AML-193 (cell line): ENCODE results near the gene NEDD4.
"Not testable (repeated sequence)": the region's sequence is repeated elsewhere in the genome, so short reads cannot be mapped to it uniquely, and the experiment has no call there.

Source experiments
- DNase-seq, 2 experiments: peaks; one replicate each; lab custom pipeline; 2025; lab: John Stamatoyannopoulos, UW

Gene NEDD4

DNA sequence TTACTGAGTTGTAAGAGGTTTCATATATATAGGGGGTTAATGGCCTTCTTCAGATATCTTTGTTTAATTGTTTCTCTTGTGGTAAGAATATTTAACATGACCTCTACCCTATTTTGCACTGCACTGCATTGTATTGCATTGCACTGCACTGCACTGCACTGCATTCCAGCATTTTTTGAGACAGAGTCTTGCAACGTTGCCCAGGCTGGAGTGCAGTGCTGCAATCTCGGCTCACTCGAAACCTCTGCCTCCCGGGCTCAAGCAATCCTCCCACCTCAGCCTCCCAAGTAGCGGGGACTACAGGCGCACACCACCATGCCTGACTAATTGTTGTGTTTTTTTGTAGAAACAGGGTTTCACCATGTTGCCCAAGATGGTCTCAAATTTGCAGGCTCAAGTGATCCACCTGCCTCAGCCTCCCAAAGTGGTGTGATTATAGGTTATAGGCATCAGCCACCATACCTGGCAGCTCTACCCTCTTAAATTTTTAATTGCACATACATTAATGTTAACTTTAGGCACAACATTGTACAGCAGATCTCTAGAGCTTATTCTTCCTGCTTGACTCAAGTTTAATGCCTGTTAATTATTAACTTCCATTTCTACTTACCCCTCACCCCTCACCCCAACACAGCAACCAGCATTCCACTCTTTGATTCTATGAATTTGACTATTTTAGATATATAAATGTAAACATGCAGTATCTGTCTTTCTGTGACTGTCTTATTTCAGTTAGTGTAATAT is 38.4 kb downstream of the NEDD4 start:
- no peak for DNase-seq

DNA sequence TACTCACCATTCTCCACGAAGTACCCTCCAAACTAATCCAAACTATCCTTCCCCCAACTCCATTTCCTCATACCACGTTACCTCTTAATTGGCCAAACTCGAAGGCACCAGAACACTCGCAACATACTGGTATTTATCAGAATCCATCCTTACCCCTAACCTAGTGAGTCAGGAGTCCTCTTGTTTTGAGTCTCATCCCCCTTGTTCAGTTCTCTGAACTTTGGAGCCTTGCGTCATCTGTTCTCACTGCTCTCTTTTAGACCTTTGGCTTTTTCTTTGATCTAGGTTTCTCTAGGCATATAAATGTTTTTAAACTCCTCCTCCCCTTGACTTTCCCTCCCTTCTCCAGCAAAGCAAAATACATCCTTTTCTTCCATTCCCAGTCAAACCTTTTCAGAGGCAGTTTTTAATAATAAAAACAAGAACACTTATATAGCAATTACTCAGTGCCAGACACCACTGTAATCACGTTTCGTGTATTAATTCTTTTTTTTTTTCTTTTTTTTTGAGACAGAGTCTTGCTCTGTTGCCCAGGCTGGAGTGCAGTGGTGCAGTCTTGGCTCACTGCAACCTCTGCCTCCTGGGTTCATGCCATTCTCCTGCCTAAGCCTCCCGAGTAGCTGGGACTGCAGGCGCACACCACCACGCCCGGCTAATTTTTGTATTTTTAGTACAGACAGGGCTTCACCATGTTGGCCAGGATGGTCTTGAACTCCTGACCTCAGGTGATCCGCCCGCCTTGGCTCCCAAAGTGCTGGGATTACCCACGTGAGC is 40.7 kb downstream of the NEDD4 start:
- not testable (repeated sequence) for DNase-seq

DNA sequence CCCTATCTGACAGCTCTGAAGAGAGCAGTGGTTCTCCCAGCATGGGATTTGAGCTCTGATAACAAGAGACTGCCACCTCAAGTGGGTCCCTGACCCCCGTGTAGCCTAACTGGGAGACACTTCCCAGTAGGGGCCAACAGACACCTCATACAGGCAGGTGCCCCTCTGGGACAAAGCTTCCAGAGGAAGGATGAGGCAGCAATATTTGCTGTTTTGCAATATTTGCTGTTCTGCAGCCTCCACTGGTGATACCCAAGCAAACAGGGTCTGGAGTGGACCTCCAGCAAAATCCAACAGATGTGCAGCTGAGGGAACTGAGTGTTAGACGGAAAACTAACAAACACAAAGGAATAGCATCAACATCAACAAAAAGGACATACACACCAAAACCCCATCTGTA is 48.8 kb downstream of the NEDD4 start:
- not testable (repeated sequence) for DNase-seq

DNA sequence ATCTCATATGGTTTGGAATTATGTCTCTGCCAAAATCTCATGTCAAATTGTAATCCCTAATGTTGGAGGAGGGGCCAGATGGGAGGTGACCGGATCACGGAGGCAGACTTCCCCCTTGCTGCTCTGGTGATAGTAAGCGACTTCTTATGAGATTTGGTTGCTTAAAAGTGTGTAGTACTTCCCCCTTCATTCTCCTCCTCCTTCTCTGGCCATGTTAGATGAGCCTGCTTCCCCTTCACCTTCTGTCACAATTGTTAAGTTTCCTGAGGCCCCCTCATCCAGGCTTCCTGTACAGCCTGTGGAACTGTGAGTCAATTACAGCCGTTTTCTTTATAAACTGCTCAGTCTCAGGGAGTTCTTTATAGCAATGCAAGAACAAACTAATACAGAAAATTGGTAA is 51.1 kb downstream of the NEDD4 start:
- DNase-seq: peak; percentile 90 to 94

DNA sequence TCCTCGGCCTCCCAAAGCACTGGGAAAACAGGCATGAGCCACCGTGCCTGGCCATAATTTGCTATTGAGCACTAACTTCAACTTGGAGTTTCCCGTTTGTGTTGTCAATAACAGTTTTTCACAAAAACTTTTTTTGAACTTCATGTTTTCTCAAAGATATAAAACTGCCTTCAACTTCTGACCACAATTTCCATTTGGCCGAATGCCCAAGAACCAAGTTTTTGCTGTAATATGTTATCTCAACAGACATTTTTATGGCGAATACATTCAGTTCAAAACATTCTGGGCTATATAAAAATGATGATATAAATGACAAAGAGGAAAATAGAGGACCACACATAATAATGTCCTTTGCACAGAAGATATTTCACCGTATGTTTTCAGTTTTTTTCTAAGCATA is 56.4 kb downstream of the NEDD4 start:
- peak; percentile 36 for DNase-seq

DNA sequence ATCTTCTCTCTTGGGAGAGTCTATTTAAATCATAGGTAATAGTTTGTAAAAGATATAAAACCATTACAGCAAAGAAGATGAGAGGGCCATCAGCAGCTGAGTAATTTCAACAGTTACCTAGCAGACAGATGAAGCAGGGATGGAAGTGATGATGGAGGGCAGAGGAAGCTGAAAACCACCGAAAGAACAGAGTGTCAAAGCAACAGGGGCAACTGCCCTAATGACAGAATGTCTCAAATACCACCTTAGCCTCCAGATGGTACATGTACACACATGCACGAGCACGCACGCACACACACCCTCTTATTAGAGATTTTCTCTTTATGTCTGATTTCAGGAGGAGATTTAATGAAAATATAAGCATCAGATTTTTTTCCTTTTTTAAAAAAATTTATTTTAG is 64.5 kb downstream of the NEDD4 start:
- no peak for DNase-seq

DNA sequence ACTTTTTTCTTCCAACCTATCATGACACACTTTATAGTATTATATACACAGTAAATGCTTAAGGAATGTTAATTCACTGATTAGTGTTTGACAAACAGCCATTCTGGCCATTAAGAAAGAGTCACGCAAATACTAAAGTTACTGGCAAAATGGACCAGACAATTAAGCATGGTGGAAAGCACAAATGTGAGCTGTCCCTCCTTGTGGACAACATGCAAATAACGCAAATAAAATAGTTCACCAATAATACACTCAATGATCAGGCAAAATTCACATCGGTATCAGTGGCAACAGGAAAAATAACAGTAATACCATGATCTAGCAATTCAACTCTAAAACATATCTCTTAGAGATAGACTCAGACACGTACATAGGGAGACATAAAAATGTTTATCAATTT is 71.7 kb downstream of the NEDD4 start:
- no peak for DNase-seq

DNA sequence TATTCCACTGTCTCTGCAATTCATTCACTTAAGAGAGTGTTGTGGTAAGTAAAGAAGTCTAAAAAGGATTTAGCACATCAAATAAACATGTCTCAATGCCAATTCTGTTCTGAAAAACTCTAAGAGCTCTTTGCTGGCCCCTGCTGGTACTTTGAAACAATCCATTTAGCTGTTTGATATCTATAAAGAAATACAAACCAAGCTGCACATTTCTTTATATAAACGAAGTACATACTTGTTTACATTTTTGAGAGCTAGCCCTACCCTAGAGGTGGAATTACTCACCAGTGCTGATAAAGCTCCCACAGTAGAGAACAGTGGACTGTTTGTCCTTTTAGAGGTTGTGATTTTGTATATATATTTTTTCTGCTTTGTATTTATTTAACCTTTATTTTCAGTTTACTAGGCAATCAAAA is 75.5 kb downstream of the NEDD4 start:
- DNase-seq: peak; percentile 63 to 68

DNA sequence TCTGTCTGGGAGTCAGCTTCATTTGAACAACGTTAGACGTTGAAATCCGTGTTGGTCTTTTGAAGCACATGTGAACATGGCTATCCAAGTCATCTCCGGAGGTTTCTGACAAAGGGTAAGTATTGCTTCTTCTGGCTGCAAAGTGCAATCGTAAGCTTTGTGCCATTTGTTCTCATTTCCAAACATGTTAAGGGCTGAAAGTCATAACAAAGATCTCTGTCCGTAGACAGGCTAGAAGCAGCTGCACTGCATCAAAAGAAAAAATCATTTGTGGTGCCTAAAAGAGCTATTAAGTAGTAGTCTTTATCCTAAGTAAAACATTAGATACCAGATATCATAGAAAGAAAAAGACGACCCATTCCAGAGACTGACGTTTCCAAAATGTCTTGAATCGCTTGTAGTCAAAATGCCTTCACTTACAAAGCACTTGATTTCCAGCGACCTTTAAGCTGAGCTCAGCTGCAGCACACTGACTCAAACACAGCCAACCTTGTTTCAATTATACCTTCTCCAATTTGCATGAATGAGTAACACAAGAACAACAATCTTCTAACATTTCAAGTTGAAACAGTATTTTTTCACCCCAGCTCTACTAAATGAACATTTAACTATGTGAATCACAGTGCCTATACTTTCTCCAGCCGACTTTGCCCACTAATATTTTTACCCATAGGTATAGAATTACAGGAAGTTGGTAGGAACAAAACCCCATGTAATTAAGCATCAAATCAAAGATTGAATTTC is 76.6 kb downstream of the NEDD4 start:
- no peak for DNase-seq

DNA sequence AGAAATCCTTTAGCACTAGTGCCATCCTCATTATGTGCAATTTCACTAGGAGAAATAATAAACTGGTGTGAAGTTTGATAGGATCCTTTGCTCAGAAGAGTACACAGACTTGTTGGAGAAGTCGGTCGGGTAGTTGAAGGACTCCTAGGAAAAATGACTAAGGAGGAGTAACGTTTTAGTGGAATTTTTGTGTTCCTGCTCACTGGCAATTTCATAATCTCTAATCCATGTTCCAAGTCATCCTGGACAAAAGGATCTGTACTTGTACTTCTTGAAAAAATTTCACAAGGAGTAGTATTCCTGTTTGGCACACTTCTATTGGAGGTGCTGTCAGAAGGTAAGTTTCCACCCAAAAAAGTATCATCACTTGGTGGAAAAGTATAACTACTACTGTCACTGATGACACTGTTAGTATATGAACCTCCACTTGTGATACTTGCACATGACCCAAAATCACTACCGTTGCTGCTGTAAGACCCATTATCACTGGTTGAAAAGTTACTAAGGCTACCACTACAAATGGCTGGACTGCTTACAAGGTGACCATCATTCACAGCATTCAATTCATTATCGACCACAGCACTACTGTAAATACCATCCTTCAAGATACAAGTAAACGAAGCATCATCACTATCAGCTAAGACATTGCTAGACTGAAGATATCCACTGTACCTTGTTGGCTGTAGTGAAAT is 77.4 kb downstream of the NEDD4 start:
- no peak for DNase-seq

DNA sequence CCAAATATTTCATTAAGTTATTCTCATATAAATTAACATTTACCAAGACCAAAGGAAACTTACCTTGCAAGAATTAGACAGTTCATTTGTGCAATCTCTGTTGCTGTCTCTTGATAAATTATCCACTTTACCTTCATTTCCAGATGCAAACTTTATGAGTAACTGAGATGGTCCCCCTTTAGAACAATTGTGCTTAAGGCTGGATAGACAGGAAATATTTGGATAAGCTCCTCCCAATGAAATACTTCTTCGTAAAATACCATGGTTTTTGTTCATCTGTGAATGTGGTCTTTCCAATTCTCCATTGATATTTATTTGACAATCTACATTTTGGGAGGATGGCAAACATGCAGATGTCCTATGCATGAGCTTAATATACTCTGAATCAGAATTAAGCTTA is 78.2 kb downstream of the NEDD4 start:
- DNase-seq: no peak

DNA sequence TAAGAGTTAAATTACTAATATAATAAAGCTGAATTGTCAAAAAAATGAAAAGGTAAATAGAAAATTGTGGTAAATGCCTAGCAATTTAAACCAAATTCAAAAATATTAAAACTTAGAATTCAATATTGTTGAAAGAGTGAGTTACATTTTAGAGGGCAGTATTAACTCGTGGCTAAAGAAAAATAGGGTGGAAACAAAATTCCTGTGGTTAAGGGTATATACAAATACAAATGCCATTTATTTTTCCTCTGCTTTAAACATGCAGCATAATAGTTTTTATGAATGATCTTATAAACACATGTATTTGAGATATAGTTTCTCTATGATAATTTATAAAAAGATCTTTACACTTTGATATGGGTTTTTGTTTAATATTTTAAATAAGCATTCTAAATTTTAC is 79.0 kb downstream of the NEDD4 start:
- DNase-seq: no peak

DNA sequence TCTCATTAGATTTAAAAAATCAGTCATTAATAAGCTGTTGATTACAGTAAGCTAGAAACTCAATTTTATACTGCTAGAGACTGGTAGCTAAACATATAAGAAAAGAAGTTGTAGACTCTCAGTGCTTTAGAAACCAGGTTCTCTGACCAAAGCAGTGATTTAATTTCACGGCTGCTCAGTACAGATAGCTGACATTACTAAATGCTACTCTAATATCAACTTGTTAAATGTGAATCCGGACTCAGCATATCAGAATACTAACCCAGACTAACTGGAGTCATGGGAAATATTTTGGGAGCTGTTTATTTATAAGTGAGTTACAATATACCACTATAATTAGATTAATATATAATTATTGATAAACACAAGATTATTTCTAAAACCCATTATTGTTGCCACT is 80.4 kb downstream of the NEDD4 start:
- DNase-seq: no peak

DNA sequence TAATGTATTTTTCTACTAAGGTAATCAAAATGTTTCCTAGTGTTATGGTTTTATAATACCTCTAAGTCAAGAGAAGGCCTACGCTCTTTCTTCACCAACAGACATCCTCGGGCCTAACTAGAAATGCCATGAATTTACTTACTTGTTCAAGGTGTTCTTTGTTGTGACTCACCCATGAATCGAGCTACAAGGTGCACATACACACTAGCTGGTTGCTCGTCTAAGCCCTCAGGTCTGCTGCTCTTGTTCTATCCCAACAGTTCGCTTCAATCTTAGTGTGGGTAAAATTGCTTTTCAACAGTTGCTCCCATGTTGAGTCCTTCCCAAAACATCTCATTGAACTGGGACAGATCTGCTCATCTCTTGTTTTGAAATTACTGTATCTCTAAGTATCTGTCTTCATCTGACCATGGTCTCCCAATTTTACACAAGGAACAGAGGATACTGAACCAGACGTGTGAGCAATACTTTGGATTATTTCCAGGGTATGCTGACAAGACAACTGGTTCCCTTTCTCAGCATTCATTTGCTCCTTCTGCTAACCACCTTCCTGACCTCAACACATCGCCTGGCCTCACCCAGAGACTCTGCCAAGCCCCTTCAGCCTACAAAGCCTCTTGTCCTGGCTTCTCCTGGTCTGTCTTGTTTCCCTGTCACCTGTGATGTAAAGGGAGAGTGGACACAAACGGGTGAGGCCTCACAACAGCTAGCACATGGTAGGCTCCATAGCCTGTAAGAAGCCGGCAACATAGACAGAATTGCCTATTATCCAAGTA is 84.2 kb downstream of the NEDD4 start:
- no peak for DNase-seq

DNA sequence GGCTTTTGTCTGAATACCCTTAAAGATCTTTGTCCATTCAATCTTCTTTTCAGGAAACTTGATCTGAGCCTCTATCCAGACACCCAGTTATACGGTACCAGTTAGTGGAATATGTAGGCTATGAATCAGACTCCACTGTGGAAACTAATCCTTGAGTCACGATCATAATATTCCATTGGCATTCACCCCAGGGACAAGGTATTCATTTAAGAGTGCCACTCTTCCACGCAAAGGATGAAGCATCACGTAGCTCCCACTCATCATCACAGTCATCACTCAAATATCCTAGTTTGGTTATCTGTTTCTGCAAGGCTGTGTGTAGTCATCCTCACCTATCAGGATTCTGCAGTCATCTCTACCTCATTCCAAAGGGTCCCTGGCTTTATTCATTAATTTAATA is 85.6 kb downstream of the NEDD4 start:
- DNase-seq: no peak

DNA sequence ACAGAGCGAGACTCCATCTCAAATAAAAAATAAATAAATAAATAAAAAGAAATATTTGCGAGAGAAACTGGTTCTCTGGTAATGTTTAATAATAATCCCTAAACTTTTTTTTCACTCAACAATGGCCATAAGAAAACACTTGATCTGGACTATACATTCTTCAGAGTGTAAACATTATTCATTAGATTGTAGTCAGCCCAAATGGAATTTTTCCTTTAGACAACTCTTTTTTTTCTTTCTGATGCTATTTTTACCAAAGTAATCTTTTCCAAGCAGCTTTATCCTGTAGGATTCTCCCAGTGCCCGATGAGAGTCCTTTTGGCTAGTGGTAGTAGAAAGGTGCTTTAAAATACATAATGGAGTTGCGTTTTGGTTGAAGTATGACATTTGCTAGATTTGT is 90.4 kb downstream of the NEDD4 start:
- no peak for DNase-seq

DNA sequence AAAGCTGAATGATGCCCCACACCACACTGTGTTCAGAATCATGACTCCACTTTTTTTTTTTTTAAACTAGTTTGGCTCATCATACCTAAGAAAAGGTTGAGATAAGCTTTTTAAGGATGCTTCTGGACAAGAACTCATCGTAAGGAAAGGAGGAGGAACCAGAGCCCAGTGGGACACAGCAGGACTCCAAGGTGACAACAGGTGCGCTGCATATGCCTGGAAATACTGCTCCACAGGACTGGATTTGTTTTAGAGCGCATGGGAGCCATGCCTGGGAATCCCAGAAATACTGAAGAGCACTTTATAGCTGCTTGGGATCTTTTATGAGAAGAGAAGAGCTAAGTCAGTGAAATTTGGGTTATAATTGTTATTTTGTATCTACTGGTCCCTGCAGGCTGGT is 93.4 kb downstream of the NEDD4 start:
- no peak for DNase-seq

DNA sequence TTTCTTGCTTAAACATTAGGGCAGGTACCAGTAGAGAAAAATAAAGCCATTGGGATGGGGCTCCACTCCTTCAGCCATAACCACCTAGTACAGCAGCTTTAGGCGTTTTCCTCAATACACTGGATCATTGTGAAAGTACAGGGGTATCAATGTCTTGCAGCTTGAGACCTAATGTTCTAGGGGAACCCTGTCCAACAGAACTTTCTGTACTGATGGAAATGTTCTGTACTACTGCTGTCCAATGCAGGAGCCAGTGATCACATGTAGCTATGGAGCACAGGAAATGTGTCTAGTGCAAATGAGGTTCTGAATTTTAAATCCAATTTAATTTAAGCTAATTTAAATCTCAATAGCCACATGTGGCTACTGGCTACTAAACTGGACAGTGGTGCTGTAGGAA is 93.9 kb downstream of the NEDD4 start:
- DNase-seq: no peak

DNA sequence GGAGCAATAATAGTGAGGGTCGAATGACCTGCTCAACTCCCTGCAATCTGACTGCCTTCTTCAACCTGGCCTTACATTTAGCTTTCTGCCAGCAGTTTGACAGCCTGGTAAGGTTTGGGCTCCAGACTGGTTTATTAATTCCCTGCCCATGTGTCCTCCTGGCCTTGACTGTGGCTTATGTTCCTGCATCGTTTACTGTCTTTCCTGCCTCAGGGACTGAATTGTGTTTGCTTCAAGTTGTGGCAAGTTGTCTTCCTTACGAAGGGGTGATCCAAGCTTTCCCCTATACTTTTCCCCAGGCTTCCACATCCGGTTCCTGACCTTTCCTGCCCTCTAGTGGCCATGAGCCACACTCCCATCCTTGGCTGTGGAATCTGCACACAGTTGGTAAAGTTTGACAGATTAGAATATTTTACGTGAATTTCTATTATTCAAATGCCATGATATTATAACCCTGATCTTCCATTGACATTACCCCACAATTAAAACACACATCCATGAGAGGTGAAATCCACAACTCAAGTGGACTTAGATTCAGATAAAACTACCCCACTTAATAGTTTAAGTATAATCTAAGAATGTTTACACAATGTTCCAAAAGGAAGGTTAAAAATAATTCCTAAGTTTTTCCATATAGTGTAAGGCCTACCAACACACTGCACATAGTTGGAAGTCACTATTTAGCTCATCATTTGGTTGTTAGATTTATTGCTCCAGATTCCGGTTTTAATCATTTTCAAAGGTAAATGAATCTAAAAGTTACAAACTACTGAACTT is 95.7 kb downstream of the NEDD4 start:
- peak in 1 of 2 experiments; percentile 12 for DNase-seq

DNA sequence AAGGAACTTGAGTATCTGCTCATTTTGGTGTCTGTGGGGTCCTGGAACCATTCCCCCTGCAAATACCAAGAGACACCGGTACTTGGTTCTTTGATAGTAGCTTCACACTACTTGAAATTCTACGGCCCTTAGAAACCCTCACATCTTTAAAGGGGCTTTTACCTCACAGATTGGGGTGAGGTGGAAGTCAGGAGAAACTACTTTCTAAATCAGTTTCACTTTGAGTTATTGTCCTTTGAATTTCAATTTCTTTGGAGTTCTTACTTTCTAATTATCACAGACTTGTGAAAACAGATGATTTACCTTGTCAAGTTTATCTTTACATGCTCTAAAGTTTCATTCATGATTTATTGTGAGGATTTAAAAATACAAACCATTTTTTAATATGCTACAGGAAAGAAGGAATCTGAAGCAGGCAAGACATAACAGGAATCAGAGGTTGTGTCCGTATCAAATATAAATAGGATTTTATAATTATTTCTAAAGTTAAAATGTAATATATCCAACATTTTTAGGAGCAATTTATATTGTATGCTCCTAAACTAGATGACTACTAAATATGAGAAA is 98.9 kb downstream of the NEDD4 start:
- no peak for DNase-seq
